GM12873 (cell line): ENCODE data around the gene ZNF19.

ENCODE experiments used
- TF ChIP-seq, protein P1 (sequence below): IDR thresholded peaks from 2 replicates; pipeline ENCODE4 v1.5.1; 2012; ENCODE audit warnings: low read depth, mild to moderate bottlenecking, moderate library complexity, low read length, control low read depth; ENCODE audit not compliant: insufficient read depth; ENCODE audit errors: missing control alignments

Gene ZNF19

DNA sequence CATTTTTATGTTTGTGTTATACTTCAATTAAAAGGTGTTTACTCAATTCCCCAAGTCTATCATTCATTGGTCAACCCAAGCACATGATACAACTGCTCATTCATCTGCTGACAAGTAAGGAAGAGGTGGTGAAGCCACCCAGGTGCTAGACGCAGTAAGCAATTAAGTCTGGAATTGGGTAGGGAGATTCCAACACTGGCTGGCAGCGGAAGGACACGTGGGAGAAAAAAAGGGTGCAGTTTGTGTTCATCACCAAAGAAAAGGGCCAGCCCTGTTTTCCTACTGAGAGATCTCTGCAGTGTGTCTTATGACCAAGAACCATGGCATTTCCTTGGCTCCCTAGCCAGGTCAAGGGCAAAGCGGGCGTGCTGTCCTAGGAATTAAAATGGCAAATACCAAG is 15.2 kb downstream of the ZNF19 start:
- TF ChIP-seq, protein P1, sequence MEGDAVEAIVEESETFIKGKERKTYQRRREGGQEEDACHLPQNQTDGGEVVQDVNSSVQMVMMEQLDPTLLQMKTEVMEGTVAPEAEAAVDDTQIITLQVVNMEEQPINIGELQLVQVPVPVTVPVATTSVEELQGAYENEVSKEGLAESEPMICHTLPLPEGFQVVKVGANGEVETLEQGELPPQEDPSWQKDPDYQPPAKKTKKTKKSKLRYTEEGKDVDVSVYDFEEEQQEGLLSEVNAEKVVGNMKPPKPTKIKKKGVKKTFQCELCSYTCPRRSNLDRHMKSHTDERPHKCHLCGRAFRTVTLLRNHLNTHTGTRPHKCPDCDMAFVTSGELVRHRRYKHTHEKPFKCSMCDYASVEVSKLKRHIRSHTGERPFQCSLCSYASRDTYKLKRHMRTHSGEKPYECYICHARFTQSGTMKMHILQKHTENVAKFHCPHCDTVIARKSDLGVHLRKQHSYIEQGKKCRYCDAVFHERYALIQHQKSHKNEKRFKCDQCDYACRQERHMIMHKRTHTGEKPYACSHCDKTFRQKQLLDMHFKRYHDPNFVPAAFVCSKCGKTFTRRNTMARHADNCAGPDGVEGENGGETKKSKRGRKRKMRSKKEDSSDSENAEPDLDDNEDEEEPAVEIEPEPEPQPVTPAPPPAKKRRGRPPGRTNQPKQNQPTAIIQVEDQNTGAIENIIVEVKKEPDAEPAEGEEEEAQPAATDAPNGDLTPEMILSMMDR: no peak

DNA sequence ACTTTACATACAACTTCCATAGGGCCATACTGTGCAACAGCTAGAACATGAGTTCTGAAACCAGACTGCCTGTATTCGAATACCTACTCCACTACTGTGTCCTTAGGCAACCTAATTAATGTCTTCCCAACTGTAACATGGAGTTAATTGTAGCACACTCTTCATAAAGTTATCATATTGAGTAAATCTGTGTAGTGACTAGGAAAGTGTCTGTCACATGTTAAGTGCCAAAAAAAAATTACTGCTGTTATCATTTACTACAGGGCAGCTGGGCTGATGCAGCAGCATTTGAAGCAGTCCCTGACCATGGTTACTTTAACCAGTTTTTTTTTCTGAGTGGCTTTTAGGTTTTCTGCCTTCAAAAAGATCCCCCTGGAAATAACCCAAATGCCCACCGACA is 16.2 kb downstream of the ZNF19 start:
- TF ChIP-seq, protein P1: no peak

DNA sequence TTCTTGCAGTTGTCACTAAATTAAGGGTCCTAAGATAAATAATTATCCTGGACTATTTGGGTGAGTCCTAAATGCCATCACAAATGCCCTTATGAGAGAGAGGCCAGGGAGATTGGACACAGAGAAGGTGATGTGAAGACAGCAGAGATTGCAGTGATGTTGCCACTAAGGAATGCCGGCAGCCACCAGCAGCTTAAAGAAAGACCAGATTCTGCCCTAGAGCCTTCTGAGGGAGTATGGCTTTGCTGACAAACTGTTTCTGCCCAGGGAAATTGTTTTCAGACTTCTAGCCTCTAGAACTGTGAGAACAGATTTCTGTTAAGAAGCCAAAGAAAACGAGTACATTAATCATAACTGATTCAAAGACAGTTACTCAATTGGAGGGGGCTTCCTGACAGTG is 17.1 kb downstream of the ZNF19 start:
- TF ChIP-seq, protein P1: no peak

DNA sequence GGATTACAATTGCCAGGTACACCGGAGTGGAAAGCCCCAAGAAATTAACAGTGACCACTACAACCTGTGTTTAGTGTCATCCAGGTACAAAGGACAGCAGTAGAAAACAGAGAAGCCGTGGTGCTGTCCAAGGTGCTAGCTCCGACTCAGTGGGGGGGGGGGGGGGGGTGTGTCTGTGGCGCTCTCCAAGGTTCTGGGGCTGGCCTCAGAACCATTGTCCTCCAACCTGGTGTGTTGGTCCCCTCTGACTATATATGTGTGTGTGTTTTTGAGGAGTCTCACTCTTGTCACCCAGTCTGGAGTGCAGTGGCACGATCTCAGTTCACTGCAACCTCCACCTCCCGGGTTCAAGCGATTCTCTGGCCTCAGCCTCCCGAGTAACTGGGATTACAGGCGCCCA is 21.3 kb downstream of the ZNF19 start:
- TF ChIP-seq, protein P1: no peak

DNA sequence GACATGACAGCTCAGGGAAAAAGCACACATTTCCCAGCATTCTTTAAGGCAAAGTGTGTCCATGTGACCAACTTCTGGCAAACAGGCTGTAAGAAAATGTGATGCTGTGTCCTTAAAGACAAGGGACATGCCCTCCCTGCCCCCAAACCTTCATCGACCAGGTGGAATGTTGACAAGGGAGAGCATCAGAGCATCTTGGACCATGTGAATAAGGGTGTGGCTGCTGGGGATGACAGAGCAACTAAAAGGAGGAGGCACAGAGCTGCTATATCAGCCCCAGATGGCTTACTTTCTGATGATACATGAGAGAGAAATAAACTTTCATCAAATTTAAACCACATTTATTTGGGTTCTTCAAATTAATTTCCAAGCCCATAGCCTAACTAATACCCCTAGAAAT is 24.9 kb downstream of the ZNF19 start:
- TF ChIP-seq, protein P1: no peak

DNA sequence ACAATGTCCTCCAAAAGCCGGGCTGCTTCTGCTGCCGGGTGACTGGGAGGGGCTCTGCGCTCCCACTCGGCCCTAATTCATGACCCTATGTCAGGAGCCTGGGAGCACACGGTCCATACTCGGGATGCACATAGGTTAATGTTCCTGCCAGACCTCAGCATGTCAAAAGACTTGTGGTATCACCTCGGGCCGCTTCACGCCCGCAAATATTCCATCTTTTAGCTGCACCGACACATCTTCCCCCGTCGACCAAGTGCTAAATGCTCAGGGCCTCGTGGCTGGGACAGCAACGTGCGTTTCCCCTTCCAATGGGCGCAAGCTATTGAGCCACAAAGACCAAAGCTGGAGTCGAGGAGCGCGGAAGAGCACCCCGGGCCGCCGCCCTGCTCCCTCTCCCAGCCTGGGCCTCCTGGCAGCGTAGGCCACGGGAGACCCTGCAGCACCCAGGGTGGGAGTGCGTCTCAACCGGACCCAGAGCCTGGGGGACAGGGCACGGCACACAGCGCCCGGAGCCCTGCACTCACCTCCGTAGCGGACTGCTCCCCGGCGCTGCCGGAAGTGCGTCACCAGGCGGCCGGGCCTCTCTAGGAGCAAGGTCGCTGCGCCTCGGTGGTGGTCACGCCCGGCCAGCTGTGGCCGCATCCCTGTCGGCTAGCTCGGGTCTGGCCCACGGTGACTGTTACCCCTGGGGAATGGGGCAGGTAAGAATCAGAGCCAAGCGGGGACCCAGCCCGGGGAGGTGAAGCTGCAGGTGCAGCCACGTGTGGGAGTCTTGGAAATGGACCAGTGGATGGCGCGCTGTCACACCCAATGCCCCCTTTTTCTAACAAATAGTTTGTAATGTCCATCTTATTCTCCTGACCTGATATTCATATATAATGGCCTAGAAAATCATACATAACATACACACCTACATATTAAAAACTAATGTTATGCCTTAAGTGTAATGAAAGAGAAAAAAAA is 27.2 kb downstream of the ZNF19 start, which contains the start of gene ZNF23:
TSS of gene ZNF23 (minus strand) at position 562 of the 963 bp plus-strand sequence. CDS start 5,451 bp downstream, outside the sequence.
- TF ChIP-seq, protein P1: peak; percentile 36

DNA sequence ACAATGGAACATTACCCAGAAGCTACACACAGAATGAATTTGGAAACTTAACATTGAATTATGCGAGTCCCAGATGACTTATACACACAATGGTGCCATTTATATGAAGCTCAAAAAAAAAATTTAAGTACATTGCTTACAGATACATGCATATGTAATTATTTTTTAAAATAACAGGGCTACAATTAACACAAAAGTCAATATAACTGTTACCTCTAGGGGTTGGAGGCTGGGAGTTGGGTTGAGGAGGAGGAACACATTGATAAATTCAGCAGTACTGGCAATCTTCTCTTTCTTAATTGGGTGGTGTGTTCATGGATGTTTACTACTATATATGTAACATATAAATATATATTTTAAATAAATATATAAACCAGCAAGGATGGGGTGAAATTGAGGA is 28.2 kb downstream of the ZNF19 start:
- TF ChIP-seq, protein P1: peak; percentile 8
